Progenitor cell of endocrine pancreas (in vitro differentiated cells): ENCODE data around the gene PPIP5K2. TPM values are rescaled to one million over a fixed set of nuclear protein-coding genes. Genes with fewer than 3 reads are reported as not detected.

ENCODE experiments used
- DNase-seq: peaks from one replicate; pipeline ENCODE4 v3.0.0; 2021; ENCODE audit warnings: low spot score; ENCODE audit not compliant: unreplicated experiment
- H3K27ac Mint-ChIP-seq: 2 replicates; pipeline ENCODE4 v1.8.0; 2021; ENCODE audit warnings: mild to moderate bottlenecking, moderate library complexity, mixed read lengths
- H3K27me3 Mint-ChIP-seq: 2 replicates; pipeline ENCODE4 v1.8.0; 2021; ENCODE audit warnings: mixed read lengths
- H3K36me3 Mint-ChIP-seq: 2 replicates; pipeline ENCODE4 v1.8.0; 2022; ENCODE audit warnings: mixed read lengths; ENCODE audit not compliant: insufficient read depth
- H3K4me1 Mint-ChIP-seq: 2 replicates; pipeline ENCODE4 v1.8.0; 2021; ENCODE audit warnings: low read depth, mixed read lengths
- H3K4me3 Mint-ChIP-seq: 2 replicates; pipeline ENCODE4 v1.8.0; 2021; ENCODE audit warnings: low read depth, mild to moderate bottlenecking, moderate library complexity, mixed read lengths
- H3K9me3 Mint-ChIP-seq: 2 replicates; pipeline ENCODE4 v1.8.0; 2021; ENCODE audit warnings: low read depth, mixed read lengths
- CTCF ChIP-seq: fragments of 200-600 bp; sonication (generic); IDR thresholded peaks from one replicate; pipeline ENCODE4 v1.5.0; 2021; ENCODE audit warnings: antibody characterized with exemption, mild to moderate bottlenecking; ENCODE audit not compliant: unreplicated experiment
- total RNA-seq: library from RNA; stranded (reverse); gene quantifications from 2 replicates; pipeline ENCODE4 v1.2.1, GENCODE V29; 2021

Gene PPIP5K2
- total RNA-seq, 1 donor from 2014 or later = 89.2 TPM

- DNase-seq = no peak
- no peaks in the 10 kb centered on the region for H3K9me3 Mint-ChIP-seq
- no peak overlapping the region for H3K4me3 Mint-ChIP-seq
- H3K27me3 Mint-ChIP-seq = no peaks in the 10 kb centered on the region
- H3K4me1 Mint-ChIP-seq = peaks cover 5% of the 10 kb centered on the region
- no peak for TF ChIP-seq CTCF
- peaks cover 14% of the 10 kb centered on the region for H3K36me3 Mint-ChIP-seq
- no peak overlapping the region for H3K27ac Mint-ChIP-seq
Measured at GRCh38 chr5:103098993-103099392, 21.1 kb upstream of the PPIP5K2 start.

- H3K27me3 Mint-ChIP-seq = no peaks in the 10 kb centered on the region
- DNase-seq = no peak
- H3K27ac Mint-ChIP-seq = no peak overlapping the region
- H3K4me1 Mint-ChIP-seq = no peaks in the 10 kb centered on the region
- no peaks in the 10 kb centered on the region for H3K9me3 Mint-ChIP-seq
- no peak for TF ChIP-seq CTCF
- no peak overlapping the region for H3K4me3 Mint-ChIP-seq
- peaks cover 11% of the 10 kb centered on the region for H3K36me3 Mint-ChIP-seq
Measured at GRCh38 chr5:103101079-103101750, 18.9 kb upstream of the PPIP5K2 start.

- Mint-ChIP-seq H3K4me3 (no peak overlapping the region), H3K27ac (no peak overlapping the region), H3K9me3 (no peaks in the 10 kb centered on the region), H3K27me3 (no peaks in the 10 kb centered on the region), H3K4me1 (no peaks in the 10 kb centered on the region), H3K36me3 (peaks cover 9% of the 10 kb centered on the region)
- no peak for TF ChIP-seq CTCF
- no peak for DNase-seq
Measured at GRCh38 chr5:103102234-103102633, 17.9 kb upstream of the PPIP5K2 start.

GRCh38 chr5:103108086-103108485 lies 12.0 kb upstream of the PPIP5K2 start:
- Mint-ChIP-seq H3K36me3 (peaks cover 2% of the 10 kb centered on the region), H3K4me1 (no peaks in the 10 kb centered on the region), H3K27ac (no peak overlapping the region), H3K27me3 (no peaks in the 10 kb centered on the region), H3K4me3 (no peak overlapping the region), H3K9me3 (peaks cover 7% of the 10 kb centered on the region)
- no peak for DNase-seq
- no peak for TF ChIP-seq CTCF

GRCh38 chr5:103109277-103109676 lies 10.8 kb upstream of the PPIP5K2 start:
- Mint-ChIP-seq H3K9me3 (peaks cover 7% of the 10 kb centered on the region), H3K4me1 (no peaks in the 10 kb centered on the region), H3K36me3 (peaks cover 2% of the 10 kb centered on the region), H3K4me3 (no peak overlapping the region), H3K27me3 (no peaks in the 10 kb centered on the region), H3K27ac (no peak overlapping the region)
- no peak for DNase-seq
- TF ChIP-seq CTCF = no peak
